ENCODE data around the gene NELFB. TPM values are rescaled to one million over a fixed set of nuclear protein-coding genes. Genes with fewer than 3 reads are reported as not detected.
A peak's percentile ranks its signal among the peaks of the same experiment; 100 is the strongest.

NELFB gene
- total RNA-seq, 1 experiment from 2014 or later, result 95.0 TPM

DNA sequence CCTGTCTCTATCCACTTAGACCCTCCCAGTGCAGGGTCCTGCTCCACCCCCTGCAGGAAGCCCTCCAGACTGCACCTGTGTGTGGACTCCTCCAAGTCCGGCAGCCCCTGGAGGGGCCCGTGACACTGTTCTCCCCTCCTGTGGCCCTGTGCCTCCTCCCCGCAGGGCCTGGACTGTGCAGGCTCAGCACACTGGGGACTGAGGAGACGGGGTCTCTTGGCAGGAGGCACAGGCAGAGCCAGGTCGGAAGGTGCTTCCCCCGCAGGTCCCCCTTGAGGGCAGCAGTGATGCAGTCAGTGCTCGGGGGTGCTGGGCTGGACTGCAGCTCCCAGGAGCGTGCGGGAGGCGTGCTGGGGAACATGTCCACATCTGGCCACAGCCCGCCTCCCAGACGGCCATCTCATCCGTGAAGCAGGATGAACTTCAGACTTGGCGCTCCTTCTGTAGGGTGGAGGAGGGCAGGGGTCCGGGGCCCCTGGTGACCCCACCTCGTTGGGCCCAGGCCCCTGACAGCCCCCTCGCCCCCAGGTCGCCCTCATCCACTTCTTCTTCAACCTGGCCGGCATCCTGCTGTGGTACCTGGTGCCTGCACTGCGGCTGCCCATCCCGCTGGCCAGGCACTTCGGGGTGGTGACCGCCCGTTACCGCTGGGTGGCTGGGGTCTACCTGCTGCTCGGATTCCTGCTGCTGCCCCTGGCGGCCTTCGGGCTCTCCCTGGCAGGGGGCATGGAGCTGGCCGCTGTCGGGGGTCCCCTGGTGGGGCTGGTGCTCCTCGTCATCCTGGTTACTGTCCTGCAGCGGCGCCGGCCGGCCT is 19.5 kb upstream of the NELFB start:
- Mint-ChIP-seq H3K36me3 (no peaks in the 10 kb centered on the region), H3K27me3 (ENCODE audit: low read depth) (no peaks in the 10 kb centered on the region), H3K4me1 (peaks cover 18% of the 10 kb centered on the region), H3K9me3 (no peaks in the 10 kb centered on the region), H3K4me3 (no peak overlapping the region), H3K27ac (no peak overlapping the region; the same call in 1 of the 2 replicates)
- DNase-seq (ENCODE audit: low spot score) (peak; percentile 55), ATAC-seq (peak; percentile 27)
- ChIA-PET POLR2A (interaction anchor here (0.5 to 0.7 kb wide), 3 partner anchors 21 to 121 kb away, joined by 3 to 4 read pairs (median 3); partner anchors contain the start of gene DPP7), CTCF (interaction anchor here (0.6 to 4.6 kb wide), 56 partner anchors 9 to 631 kb away, joined by 3 to 143 read pairs (median 8); partner anchors contain the start of genes CYSRT1, EXD3, GRIN1 and LRRC26)
- TF ChIP-seq ELF4 (CRISPR knock-in tag; IDR thresholded peaks at IDR 0.05; ENCODE audit: low read depth), result no peak
- no peak; the same call in 1 of the 2 replicates for TF ChIP-seq GABPB1 (CRISPR knock-in tag; IDR thresholded peaks at IDR 0.05)
- TF ChIP-seq KAT7 (CRISPR knock-in tag; IDR thresholded peaks at IDR 0.05; ENCODE audit: borderline replicate concordance), result peak; percentile 84; the same call in 1 of the 2 replicates
- no peak for TF ChIP-seq NFATC4 (CRISPR knock-in tag; IDR thresholded peaks at IDR 0.05)
- TF ChIP-seq ZNF317 (CRISPR knock-in tag; IDR thresholded peaks at IDR 0.05; ENCODE audit: borderline replicate concordance, low read depth), result no peak
- TF ChIP-seq ZNF423 (CRISPR knock-in tag; IDR thresholded peaks at IDR 0.05), result 0 out of 2 replicates have a peak, but pooled peaks have one; percentile 8

DNA sequence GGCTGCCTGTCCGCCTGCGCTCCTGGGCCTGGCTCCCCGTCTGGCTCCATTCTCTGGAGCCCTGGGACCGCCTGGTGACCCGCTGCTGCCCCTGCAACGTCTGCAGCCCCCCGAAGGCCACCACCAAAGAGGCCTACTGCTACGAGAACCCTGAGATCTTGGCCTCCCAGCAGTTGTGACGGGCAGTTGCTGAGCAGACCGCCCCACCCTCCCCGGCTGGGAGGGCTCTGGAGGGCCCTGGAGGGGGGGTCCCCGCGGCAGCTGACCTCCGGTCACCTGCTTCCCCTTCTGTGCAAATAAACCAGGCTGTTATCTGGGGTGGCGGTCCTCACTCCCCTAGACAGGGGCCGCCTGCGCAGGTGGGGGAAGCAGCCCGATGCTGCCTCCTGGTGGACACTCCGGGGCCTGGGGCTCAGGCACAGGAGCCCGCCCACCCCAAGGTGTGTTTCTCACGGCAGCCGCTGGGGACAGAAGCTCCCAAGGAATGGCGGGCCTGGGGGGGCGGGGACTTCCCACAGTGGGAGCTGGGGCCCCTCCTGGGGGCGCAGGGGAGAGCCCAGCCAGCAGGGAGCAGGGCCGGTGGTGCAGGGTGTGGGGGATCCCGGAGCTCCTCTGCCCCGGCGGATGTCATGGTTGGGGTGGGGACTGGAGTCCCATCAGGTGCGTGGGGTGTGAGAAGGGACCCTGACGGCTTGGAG is 18.7 kb upstream of the NELFB start:
- Mint-ChIP-seq H3K4me1 (peaks cover 18% of the 10 kb centered on the region), H3K36me3 (no peaks in the 10 kb centered on the region), H3K4me3 (no peak overlapping the region), H3K9me3 (no peaks in the 10 kb centered on the region), H3K27me3 (ENCODE audit: low read depth) (no peaks in the 10 kb centered on the region), H3K27ac (no peak overlapping the region)
- ATAC-seq (peak; percentile 23), DNase-seq (ENCODE audit: low spot score) (peak; percentile 96)
- CTCF ChIA-PET, result interaction anchor here (0.6 to 4.6 kb wide), 91 partner anchors 11 to 632 kb away, joined by 3 to 143 read pairs (median 6); partner anchors contain the start of genes CYSRT1, ENTPD2, ENTPD8 and EXD3
- POLR2A ChIA-PET, result interaction anchor here (0.5 to 0.9 kb wide), 3 partner anchors 21 to 122 kb away, joined by 3 to 4 read pairs (median 3); partner anchors contain the start of genes DPP7 and NRARP
- TF ChIP-seq, protein P1, sequence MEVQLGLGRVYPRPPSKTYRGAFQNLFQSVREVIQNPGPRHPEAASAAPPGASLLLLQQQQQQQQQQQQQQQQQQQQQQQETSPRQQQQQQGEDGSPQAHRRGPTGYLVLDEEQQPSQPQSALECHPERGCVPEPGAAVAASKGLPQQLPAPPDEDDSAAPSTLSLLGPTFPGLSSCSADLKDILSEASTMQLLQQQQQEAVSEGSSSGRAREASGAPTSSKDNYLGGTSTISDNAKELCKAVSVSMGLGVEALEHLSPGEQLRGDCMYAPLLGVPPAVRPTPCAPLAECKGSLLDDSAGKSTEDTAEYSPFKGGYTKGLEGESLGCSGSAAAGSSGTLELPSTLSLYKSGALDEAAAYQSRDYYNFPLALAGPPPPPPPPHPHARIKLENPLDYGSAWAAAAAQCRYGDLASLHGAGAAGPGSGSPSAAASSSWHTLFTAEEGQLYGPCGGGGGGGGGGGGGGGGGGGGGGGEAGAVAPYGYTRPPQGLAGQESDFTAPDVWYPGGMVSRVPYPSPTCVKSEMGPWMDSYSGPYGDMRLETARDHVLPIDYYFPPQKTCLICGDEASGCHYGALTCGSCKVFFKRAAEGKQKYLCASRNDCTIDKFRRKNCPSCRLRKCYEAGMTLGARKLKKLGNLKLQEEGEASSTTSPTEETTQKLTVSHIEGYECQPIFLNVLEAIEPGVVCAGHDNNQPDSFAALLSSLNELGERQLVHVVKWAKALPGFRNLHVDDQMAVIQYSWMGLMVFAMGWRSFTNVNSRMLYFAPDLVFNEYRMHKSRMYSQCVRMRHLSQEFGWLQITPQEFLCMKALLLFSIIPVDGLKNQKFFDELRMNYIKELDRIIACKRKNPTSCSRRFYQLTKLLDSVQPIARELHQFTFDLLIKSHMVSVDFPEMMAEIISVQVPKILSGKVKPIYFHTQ (CRISPR knock-in tag; IDR thresholded peaks at IDR 0.05), result no peak
- TF ChIP-seq, protein P2, sequence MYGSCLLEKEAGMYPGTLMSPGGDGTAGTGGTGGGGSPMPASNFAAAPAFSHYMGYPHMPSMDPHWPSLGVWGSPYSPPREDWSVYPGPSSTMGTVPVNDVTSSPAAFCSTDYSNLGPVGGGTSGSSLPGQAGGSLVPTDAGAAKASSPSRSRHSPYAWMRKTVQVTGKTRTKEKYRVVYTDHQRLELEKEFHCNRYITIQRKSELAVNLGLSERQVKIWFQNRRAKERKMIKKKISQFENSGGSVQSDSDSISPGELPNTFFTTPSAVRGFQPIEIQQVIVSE (CRISPR knock-in tag; IDR thresholded peaks at IDR 0.05; ENCODE audit: borderline replicate concordance), result no peak
- TF ChIP-seq ETV6 (CRISPR knock-in tag; IDR thresholded peaks at IDR 0.05) (peak; percentile 43; the same call in 1 of the 2 replicates), ZNF396 (CRISPR knock-in tag; IDR thresholded peaks at IDR 0.05; ENCODE audit: borderline replicate concordance) (no peak), CBFB (CRISPR knock-in tag; IDR thresholded peaks at IDR 0.05; ENCODE audit: low read depth) (no peak), ZNF138 (CRISPR knock-in tag; conservative IDR thresholded peaks at IDR 0.05) (no peak), JAZF1 (CRISPR knock-in tag; IDR thresholded peaks at IDR 0.05) (no peak), ZNF263 (CRISPR knock-in tag; IDR thresholded peaks at IDR 0.05; ENCODE audit: low read depth) (no peak), CREM (CRISPR knock-in tag; IDR thresholded peaks at IDR 0.05) (no peak)
- TF ChIP-seq, protein P3, sequence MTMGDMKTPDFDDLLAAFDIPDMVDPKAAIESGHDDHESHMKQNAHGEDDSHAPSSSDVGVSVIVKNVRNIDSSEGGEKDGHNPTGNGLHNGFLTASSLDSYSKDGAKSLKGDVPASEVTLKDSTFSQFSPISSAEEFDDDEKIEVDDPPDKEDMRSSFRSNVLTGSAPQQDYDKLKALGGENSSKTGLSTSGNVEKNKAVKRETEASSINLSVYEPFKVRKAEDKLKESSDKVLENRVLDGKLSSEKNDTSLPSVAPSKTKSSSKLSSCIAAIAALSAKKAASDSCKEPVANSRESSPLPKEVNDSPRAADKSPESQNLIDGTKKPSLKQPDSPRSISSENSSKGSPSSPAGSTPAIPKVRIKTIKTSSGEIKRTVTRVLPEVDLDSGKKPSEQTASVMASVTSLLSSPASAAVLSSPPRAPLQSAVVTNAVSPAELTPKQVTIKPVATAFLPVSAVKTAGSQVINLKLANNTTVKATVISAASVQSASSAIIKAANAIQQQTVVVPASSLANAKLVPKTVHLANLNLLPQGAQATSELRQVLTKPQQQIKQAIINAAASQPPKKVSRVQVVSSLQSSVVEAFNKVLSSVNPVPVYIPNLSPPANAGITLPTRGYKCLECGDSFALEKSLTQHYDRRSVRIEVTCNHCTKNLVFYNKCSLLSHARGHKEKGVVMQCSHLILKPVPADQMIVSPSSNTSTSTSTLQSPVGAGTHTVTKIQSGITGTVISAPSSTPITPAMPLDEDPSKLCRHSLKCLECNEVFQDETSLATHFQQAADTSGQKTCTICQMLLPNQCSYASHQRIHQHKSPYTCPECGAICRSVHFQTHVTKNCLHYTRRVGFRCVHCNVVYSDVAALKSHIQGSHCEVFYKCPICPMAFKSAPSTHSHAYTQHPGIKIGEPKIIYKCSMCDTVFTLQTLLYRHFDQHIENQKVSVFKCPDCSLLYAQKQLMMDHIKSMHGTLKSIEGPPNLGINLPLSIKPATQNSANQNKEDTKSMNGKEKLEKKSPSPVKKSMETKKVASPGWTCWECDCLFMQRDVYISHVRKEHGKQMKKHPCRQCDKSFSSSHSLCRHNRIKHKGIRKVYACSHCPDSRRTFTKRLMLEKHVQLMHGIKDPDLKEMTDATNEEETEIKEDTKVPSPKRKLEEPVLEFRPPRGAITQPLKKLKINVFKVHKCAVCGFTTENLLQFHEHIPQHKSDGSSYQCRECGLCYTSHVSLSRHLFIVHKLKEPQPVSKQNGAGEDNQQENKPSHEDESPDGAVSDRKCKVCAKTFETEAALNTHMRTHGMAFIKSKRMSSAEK (CRISPR knock-in tag; IDR thresholded peaks at IDR 0.05; ENCODE audit: borderline replicate concordance), result no peak
- TF ChIP-seq, protein P4, sequence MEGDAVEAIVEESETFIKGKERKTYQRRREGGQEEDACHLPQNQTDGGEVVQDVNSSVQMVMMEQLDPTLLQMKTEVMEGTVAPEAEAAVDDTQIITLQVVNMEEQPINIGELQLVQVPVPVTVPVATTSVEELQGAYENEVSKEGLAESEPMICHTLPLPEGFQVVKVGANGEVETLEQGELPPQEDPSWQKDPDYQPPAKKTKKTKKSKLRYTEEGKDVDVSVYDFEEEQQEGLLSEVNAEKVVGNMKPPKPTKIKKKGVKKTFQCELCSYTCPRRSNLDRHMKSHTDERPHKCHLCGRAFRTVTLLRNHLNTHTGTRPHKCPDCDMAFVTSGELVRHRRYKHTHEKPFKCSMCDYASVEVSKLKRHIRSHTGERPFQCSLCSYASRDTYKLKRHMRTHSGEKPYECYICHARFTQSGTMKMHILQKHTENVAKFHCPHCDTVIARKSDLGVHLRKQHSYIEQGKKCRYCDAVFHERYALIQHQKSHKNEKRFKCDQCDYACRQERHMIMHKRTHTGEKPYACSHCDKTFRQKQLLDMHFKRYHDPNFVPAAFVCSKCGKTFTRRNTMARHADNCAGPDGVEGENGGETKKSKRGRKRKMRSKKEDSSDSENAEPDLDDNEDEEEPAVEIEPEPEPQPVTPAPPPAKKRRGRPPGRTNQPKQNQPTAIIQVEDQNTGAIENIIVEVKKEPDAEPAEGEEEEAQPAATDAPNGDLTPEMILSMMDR (IDR thresholded peaks at IDR 0.05), result peak; percentile 98
- TF ChIP-seq, protein P5, sequence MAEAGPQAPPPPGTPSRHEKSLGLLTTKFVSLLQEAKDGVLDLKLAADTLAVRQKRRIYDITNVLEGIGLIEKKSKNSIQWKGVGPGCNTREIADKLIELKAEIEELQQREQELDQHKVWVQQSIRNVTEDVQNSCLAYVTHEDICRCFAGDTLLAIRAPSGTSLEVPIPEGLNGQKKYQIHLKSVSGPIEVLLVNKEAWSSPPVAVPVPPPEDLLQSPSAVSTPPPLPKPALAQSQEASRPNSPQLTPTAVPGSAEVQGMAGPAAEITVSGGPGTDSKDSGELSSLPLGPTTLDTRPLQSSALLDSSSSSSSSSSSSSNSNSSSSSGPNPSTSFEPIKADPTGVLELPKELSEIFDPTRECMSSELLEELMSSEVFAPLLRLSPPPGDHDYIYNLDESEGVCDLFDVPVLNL (CRISPR knock-in tag; IDR thresholded peaks at IDR 0.05; ENCODE audit: borderline replicate concordance, low read depth), result no peak
- TF ChIP-seq, protein P6, sequence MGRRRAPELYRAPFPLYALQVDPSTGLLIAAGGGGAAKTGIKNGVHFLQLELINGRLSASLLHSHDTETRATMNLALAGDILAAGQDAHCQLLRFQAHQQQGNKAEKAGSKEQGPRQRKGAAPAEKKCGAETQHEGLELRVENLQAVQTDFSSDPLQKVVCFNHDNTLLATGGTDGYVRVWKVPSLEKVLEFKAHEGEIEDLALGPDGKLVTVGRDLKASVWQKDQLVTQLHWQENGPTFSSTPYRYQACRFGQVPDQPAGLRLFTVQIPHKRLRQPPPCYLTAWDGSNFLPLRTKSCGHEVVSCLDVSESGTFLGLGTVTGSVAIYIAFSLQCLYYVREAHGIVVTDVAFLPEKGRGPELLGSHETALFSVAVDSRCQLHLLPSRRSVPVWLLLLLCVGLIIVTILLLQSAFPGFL (CRISPR knock-in tag; IDR thresholded peaks at IDR 0.05; ENCODE audit: borderline replicate concordance), result no peak

Data from WTC11 (cell line).